H1 (cell line): ENCODE measurements around the gene CHD5. TPM values are rescaled to one million over a fixed set of nuclear protein-coding genes. Genes with fewer than 3 reads are reported as not detected.

Source experiments
- CTCF ChIA-PET: fragments of 300-600 bp; sonication (Branson Sonifier 250); formaldehyde crosslinking; loops from one replicate; lab custom pipeline; 2021; ENCODE audit not compliant: partially characterized antibody; lab: Charles Lee
- POLR2A ChIA-PET: fragments of 300-600 bp; sonication (Branson Sonifier 250); formaldehyde crosslinking; loops from one replicate; lab custom pipeline; 2021; ENCODE audit warnings: inconsistent platforms; ENCODE audit not compliant: partially characterized antibody; lab: Charles Lee
- DNase-seq, 2 experiments: peaks; one replicate each; pipeline versions ENCODE4 v3.0.0 to v3.0.0-alpha.2; 2010 to 2022; ENCODE audit warnings: low spot score in 2 of 2, low read depth in 1 of 2, mixed read lengths in 1 of 2
- FAIRE-seq: peaks from 2 replicates; lab custom pipeline; 2011; peaks lifted over from hg19 to GRCh38; lab: Jason Lieb, UNC
- H2AFZ ChIP-seq: 2 replicates; pipeline ENCODE4 v1.8.1; 2012; ENCODE audit warnings: low read length, inconsistent platforms
- H2AK5ac ChIP-seq: 2 replicates; pipeline ENCODE4 v1.6.1; 2013; ENCODE audit warnings: low read depth, low read length
- H2BK120ac ChIP-seq: replicated peaks from 2 replicates; pipeline ENCODE3; 2013; ENCODE audit warnings: low read depth, low read length, inconsistent platforms
- H2BK12ac ChIP-seq: 2 replicates; pipeline ENCODE4 v1.6.1; 2013; ENCODE audit warnings: low read depth, low read length
- H2BK15ac ChIP-seq: 2 replicates; pipeline ENCODE4 v1.6.1; 2013; ENCODE audit warnings: low read length
- H2BK20ac ChIP-seq: 2 replicates; pipeline ENCODE4 v1.6.1; 2013; ENCODE audit warnings: low read length
- H2BK5ac ChIP-seq: 2 replicates; pipeline ENCODE4 v1.6.1; 2013; ENCODE audit warnings: low read depth, low read length
- H3K14ac ChIP-seq: 2 replicates; pipeline ENCODE4 v1.6.1; 2013; ENCODE audit warnings: inconsistent platforms; ENCODE audit not compliant: insufficient read length
- H3K18ac ChIP-seq: 2 replicates; pipeline ENCODE4 v1.6.1; 2013; ENCODE audit warnings: low read length; ENCODE audit errors: extremely low read depth
- H3K23ac ChIP-seq: 2 replicates; pipeline ENCODE4 v1.6.1; 2013; ENCODE audit warnings: inconsistent platforms; ENCODE audit not compliant: insufficient read length
- H3K23me2 ChIP-seq: 2 replicates; pipeline ENCODE4 v1.6.1; 2013; ENCODE audit warnings: low read depth, low read length
- H3K27ac ChIP-seq: 2 replicates; pipeline ENCODE4 v1.6.1; 2011; ENCODE audit warnings: low read depth, low read length, inconsistent platforms
- H3K27me3 ChIP-seq, 4 experiments: replicated peaks in 1 of 4; 1 replicate in 1 of 4; 2 replicates in 3 of 4; pipeline versions ENCODE4 v1.6.1 to v1.8.1; 2011 to 2013; ENCODE audit warnings: low read length in 3 of 4, mild to moderate bottlenecking in 3 of 4, inconsistent platforms in 2 of 4, mixed read lengths in 2 of 4, moderate library complexity in 1 of 4; ENCODE audit not compliant: control insufficient read depth in 3 of 4, insufficient read depth in 3 of 4; ENCODE audit errors: extremely low read depth in 1 of 4
- H3K36me3 ChIP-seq, 4 experiments: 2 replicates each; pipeline versions ENCODE4 v1.6.1 to v1.8.1; 2011 to 2013; ENCODE audit warnings: mild to moderate bottlenecking in 4 of 4, low read length in 3 of 4, moderate library complexity in 2 of 4, control low read depth in 1 of 4, inconsistent platforms in 1 of 4; ENCODE audit not compliant: insufficient read depth in 4 of 4, control insufficient read depth in 2 of 4
- H3K4ac ChIP-seq: replicated peaks from 2 replicates; pipeline ENCODE3; 2013; ENCODE audit warnings: low read length, low read depth, mixed read lengths, inconsistent platforms; ENCODE audit not compliant: insufficient read length
- H3K4me1 ChIP-seq, 4 experiments: replicated peaks in 1 of 4; 1 replicate in 1 of 4; 2 replicates in 3 of 4; pipeline versions ENCODE4 v1.6.1 to v1.8.1; 2011 to 2013; ENCODE audit warnings: low read length in 3 of 4, inconsistent platforms in 2 of 4, mixed read lengths in 1 of 4; ENCODE audit not compliant: insufficient read depth in 4 of 4, control insufficient read depth in 3 of 4
- H3K4me2 ChIP-seq, 2 experiments: 2 replicates each; pipeline versions ENCODE4 v1.6.1 to v1.8.1; 2011 to 2013; ENCODE audit warnings: low read depth in 2 of 2, low read length in 2 of 2, control low read depth in 1 of 2, inconsistent platforms in 1 of 2, mild to moderate bottlenecking in 1 of 2; ENCODE audit not compliant: insufficient read depth in 1 of 2
- H3K4me3 ChIP-seq, 4 experiments: fragments of 200-600, 300-600 bp in 1 of 4; sonication (generic), shearing (Covaris generic), sonication (Bioruptor Twin) in 1 of 4; 2 replicates each; pipeline versions ENCODE4 v1.5.1 to v1.8.1; 2011 to 2016; ENCODE audit warnings: low read length in 4 of 4, low read depth in 3 of 4, control low read depth in 2 of 4, inconsistent platforms in 2 of 4, mild to moderate bottlenecking in 2 of 4, mixed read lengths in 1 of 4, moderate library complexity in 1 of 4; ENCODE audit not compliant: insufficient read depth in 2 of 4; ENCODE audit errors: extremely low read depth in 1 of 4
- H3K56ac ChIP-seq: replicated peaks from 2 replicates; pipeline ENCODE3; 2013; ENCODE audit warnings: low read depth, mild to moderate bottlenecking, mixed read lengths, low read length, inconsistent platforms; ENCODE audit not compliant: insufficient read length
- H3K79me1 ChIP-seq: 2 replicates; pipeline ENCODE4 v1.6.1; 2013; ENCODE audit warnings: low read depth, low read length, control low read depth
- H3K79me2 ChIP-seq, 2 experiments: 2 replicates each; pipeline versions ENCODE4 v1.6.1 to v1.8.1; 2012 to 2013; ENCODE audit warnings: low read length in 2 of 2, mild to moderate bottlenecking in 2 of 2, inconsistent platforms in 1 of 2; ENCODE audit not compliant: insufficient read depth in 2 of 2, control insufficient read depth in 1 of 2
- H3K9ac ChIP-seq, 4 experiments: replicated peaks in 1 of 4; 1 replicate in 1 of 4; 2 replicates in 3 of 4; pipeline versions ENCODE4 v1.6.1 to v1.8.1; 2011 to 2013; ENCODE audit warnings: low read depth in 3 of 4, low read length in 3 of 4, control low read depth in 2 of 4, mild to moderate bottlenecking in 2 of 4, moderate library complexity in 2 of 4, inconsistent platforms in 1 of 4; ENCODE audit errors: extremely low read depth in 1 of 4
- H3K9me3 ChIP-seq, 2 experiments: 2 replicates each; pipeline versions ENCODE4 v1.6.1 to v1.8.1; 2012 to 2013; ENCODE audit warnings: mild to moderate bottlenecking in 2 of 2, moderate library complexity in 2 of 2, control low read depth in 1 of 2, inconsistent platforms in 1 of 2, low read depth in 1 of 2, low read length in 1 of 2, mixed read lengths in 1 of 2; ENCODE audit not compliant: insufficient read depth in 2 of 2
- H4K20me1 ChIP-seq, 2 experiments: replicated peaks in 1 of 2; 2 replicates each; pipeline versions ENCODE3 to v1.8.1; 2011 to 2013; ENCODE audit warnings: inconsistent platforms in 2 of 2, low read length in 2 of 2, mild to moderate bottlenecking in 1 of 2; ENCODE audit not compliant: insufficient read depth in 2 of 2, control insufficient read depth in 1 of 2
- H4K5ac ChIP-seq: 2 replicates; pipeline ENCODE4 v1.6.1; 2013; ENCODE audit warnings: low read length, low read depth, mixed read lengths, inconsistent platforms; ENCODE audit not compliant: insufficient read length
- H4K8ac ChIP-seq: 2 replicates; pipeline ENCODE4 v1.8.0; 2013; ENCODE audit warnings: mild to moderate bottlenecking, moderate library complexity, low read length, inconsistent platforms; ENCODE audit not compliant: insufficient read depth; ENCODE audit errors: extremely low read depth
- H4K91ac ChIP-seq: replicated peaks from 2 replicates; pipeline ENCODE3; 2013; ENCODE audit warnings: low read length, mixed read lengths, inconsistent platforms; ENCODE audit not compliant: insufficient read length
- SP2 ChIP-seq: IDR thresholded peaks from 2 replicates; pipeline ENCODE4 v1.6.1; 2012; ENCODE audit warnings: mild to moderate bottlenecking, low read length, inconsistent platforms
- WGBS, 2 experiments: shearing (Covaris generic) in 1 of 2; methylation state at CpG; one replicate each; pipeline versions ENCODE4 v1.1.6 to v1.1.7; 2013 to 2015; ENCODE audit warnings: low lambda C conversion rate in 2 of 2, mixed read lengths in 2 of 2, inconsistent platforms in 1 of 2, low coverage in 1 of 2, missing lambda C conversion rate in 1 of 2; ENCODE audit not compliant: insufficient replicate concordance in 2 of 2, insufficient coverage in 1 of 2, insufficient read length in 1 of 2; ENCODE audit errors: extremely low coverage in 1 of 2, missing lambda C conversion rate in 1 of 2; 5-methylcytosine and 5-hydroxymethylcytosine counted together
- polyA plus RNA-seq, 7 experiments: library from polyadenylated mRNA; depleted of rRNA in 3 of 7; stranded (reverse) in 5 of 7; unstranded in 2 of 7; fragments of >200 nt in 5 of 7; fragments of 200-250 nt in 2 of 7; gene quantifications; 1 replicate in 5 of 7; 2 replicates in 1 of 7; 4 replicates in 1 of 7; pipeline versions ENCODE4 v1.2.1 to v1.2.3, GENCODE V29; 2011 to 2013; ENCODE audit warnings: missing spikeins in 2 of 7, mixed read lengths in 2 of 7
- total RNA-seq: library from RNA; stranded (reverse); fragmentation: NEBNext Ultra II Directional; extraction: Animal tissue kit (Norgen Biotek cat#: 25700); gene quantifications from 2 replicates; pipeline ENCODE4 v1.2.1, GENCODE V29; 2021

The CHD5 gene
- total and polyA plus RNA-seq, 2 of the 8 experiments (the other 6 are each of a cell fraction or from before 2014, with no cell fraction given), result 0.42 to 1.8 TPM

DNA sequence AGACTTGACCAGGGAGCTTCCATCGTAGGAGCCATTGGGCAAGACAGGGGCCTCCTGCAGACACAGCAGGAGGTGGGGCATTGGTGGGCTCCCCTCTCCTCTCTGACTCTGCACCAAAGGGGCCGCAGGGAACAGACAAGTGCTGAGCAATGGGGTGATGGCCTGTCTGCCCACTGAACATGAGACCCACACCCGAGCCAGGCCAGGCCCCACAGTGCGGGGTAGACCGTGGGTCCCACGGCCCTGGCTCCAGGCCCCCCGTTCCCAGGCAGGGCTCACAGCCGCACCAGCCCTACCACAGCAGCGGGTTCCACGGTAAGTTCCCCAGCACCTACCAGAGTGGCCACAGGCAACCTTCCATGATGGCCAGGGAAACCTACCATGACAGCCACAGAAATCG, 45.9 kb downstream of the CHD5 start:
- Histone ChIP-seq H3K27ac (no peak overlapping the region), H3K36me3 (no peaks in the 10 kb centered on the region), H4K91ac (no peak overlapping the region), H3K14ac (no peak overlapping the region), H2BK12ac (no peak overlapping the region), H3K4ac (no peak overlapping the region), H3K9ac (no peak overlapping the region), H2BK15ac (no peak overlapping the region), H3K79me1 (no peaks in the 10 kb centered on the region), H2BK120ac (no peak overlapping the region), H3K23ac (no peak overlapping the region), H3K79me2 (no peaks in the 10 kb centered on the region), H3K4me3 (no peak overlapping the region), H2AFZ (no peak overlapping the region), H3K23me2 (no peaks in the 10 kb centered on the region), H3K9me3 (no peaks in the 10 kb centered on the region; a peak in 1 of 4 replicates), H2AK5ac (no peak overlapping the region), H3K4me1 (no peaks in the 10 kb centered on the region), H3K4me2 (no peak overlapping the region), H3K27me3 (peaks cover 0 to under 1% (median 0%) of the 10 kb centered on the region in 4 experiments; a peak in 1 of 7 replicates), H3K56ac (no peak overlapping the region), H3K18ac (no peak overlapping the region), H2BK20ac (no peak overlapping the region), H4K5ac (no peak overlapping the region), H2BK5ac (no peak overlapping the region), H4K8ac (peak overlapping the region; percentile 22; the same call in 1 of the 2 replicates), H4K20me1 (no peaks in the 10 kb centered on the region)
- FAIRE-seq (no peak), DNase-seq (no peak)
- CTCF ChIA-PET, result interaction anchor here (1.0 to 2.0 kb wide), 2 partner anchors 29 to 51 kb away, joined by 3 to 11 read pairs; no protein-coding TSS in a partner anchor
- TF ChIP-seq SP2, result no peak
- 88% methylated on average over 10 of the region's 11 CpGs; no CpG with 5 or more reads in 1 of the 2 experiments for WGBS, 2 experiments
- POLR2A ChIA-PET, result no interaction called here
